ENCODE measurements around the gene PROX1.

DNA sequence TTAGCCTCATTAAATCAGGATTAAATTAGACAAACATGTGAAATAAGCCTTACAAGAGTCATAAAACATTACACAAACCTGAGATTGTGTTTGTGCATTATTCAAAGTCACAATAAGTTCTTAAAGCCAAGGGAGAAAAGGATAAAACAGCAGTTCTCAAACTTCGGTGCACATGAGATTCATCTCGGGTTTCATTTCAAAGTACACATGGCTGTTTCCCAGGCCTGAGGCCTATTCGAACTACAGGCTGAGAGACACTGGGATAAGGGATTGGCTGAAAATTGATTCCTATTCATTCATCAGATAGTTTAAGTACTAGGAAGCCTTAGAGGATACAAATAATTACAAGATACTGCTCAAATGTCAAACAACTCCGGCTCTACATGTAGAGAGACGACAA lies 35.9 kb upstream of the PROX1 start:
- TF ChIP-seq, protein P1, sequence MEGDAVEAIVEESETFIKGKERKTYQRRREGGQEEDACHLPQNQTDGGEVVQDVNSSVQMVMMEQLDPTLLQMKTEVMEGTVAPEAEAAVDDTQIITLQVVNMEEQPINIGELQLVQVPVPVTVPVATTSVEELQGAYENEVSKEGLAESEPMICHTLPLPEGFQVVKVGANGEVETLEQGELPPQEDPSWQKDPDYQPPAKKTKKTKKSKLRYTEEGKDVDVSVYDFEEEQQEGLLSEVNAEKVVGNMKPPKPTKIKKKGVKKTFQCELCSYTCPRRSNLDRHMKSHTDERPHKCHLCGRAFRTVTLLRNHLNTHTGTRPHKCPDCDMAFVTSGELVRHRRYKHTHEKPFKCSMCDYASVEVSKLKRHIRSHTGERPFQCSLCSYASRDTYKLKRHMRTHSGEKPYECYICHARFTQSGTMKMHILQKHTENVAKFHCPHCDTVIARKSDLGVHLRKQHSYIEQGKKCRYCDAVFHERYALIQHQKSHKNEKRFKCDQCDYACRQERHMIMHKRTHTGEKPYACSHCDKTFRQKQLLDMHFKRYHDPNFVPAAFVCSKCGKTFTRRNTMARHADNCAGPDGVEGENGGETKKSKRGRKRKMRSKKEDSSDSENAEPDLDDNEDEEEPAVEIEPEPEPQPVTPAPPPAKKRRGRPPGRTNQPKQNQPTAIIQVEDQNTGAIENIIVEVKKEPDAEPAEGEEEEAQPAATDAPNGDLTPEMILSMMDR (IDR thresholded peaks at IDR 0.05), result no peak
- TF ChIP-seq E2F1 (CRISPR knock-in tag; IDR thresholded peaks at IDR 0.05) (no peak), ZNF671 (CRISPR knock-in tag; IDR thresholded peaks at IDR 0.05) (no peak), ESRRA (CRISPR knock-in tag; IDR thresholded peaks at IDR 0.05; ENCODE audit: borderline replicate concordance) (no peak), RELA (CRISPR knock-in tag; IDR thresholded peaks at IDR 0.05; ENCODE audit: borderline replicate concordance) (no peak), GTF2I (CRISPR knock-in tag; conservative IDR thresholded peaks at IDR 0.05) (no peak)
- TF ChIP-seq, protein P2, sequence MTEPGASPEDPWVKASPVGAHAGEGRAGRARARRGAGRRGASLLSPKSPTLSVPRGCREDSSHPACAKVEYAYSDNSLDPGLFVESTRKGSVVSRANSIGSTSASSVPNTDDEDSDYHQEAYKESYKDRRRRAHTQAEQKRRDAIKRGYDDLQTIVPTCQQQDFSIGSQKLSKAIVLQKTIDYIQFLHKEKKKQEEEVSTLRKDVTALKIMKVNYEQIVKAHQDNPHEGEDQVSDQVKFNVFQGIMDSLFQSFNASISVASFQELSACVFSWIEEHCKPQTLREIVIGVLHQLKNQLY (CRISPR knock-in tag; IDR thresholded peaks at IDR 0.05), result no peak

Data from WTC11 (cell line).